GM19099 (cell line): ENCODE measurements around the gene TEX14.

Source experiments
- POLR2A ChIP-seq: IDR thresholded peaks from 3 replicates; pipeline ENCODE4 v1.6.1; 2011; ENCODE audit warnings: low read depth; ENCODE audit not compliant: insufficient read length; ENCODE audit errors: extremely low read depth

Gene TEX14

DNA sequence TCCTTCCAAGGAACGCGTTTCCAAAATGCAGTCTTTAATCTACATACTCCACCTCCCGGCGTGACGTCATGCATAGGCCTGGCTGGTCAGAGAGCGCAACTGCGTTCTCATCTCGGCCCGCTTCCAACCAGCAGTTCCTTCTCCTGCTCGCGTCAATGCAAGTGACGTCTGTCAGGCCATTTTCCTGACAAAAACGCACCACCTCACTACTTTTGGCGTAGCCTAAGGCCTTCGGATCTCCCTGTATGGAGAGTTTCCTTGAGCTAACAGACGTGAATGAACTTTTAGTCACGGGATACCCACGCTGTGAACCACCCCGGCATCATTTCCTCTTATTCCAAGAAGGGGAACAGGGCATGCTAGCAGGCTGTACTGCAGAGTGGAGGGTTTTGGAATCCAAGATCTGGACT, 25.0 kb downstream of the TEX14 start:
- TF ChIP-seq POLR2A: no peak

DNA sequence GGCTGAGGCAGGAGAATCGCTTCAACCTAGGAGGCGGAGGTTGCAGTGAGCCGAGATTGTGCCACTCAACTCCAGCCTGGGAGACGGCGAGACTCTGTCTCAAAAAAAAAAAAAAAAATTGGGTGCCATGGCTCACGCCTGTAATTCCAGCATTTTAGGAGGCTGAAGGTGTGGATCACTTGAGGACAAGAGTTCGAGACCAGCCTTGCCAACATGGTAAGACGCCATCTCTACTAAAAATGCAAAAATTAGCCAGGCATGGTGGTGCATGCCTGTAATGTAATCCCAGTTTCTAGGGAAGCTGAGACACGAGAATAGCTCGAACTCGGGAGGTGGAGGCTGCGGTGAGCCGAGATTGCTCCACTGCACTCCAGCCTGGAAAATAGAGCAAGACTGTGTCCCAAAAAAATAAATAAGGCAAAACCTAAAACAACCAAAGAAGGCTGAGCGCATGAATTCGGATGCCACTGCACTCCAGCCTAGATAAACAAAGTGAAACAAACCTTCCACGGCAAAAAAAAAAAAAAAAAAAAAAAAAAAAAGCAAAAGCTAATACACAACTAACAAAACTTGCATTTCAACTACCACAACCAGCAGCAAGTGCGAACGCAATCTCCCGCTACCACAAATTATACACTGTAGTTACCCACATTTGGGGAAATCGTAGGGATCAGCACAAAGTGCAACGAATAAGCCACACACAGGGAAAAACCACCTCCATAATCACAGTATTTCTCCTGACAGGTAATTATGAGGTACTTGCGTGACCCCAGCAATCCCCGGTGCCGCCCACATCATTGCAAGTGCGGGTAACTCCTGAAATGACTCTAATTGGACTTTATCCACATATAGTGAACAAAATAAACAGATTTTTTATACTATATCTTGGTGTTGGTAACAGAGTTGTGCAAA, 25.6 kb downstream of the TEX14 start:
- TF ChIP-seq POLR2A: no peak

DNA sequence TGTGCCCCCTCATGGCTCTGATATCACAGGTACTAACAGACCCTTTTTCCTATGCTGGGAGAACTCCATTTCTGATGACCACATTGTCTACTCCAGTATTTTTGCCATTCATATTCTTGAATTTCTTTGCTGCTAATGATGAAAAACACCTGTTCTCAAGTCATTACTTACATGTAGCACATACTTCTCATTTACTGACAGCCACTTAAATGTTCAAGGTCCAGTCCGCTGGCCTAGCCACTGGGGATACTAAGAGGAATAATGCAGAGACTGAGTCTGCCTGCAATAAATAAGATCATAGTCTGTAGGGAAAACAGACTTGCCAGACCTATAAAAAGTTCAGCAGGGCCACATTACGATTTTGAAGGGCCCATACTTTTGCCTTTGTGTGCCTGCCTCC, 27.5 kb downstream of the TEX14 start:
- no peak for TF ChIP-seq POLR2A

DNA sequence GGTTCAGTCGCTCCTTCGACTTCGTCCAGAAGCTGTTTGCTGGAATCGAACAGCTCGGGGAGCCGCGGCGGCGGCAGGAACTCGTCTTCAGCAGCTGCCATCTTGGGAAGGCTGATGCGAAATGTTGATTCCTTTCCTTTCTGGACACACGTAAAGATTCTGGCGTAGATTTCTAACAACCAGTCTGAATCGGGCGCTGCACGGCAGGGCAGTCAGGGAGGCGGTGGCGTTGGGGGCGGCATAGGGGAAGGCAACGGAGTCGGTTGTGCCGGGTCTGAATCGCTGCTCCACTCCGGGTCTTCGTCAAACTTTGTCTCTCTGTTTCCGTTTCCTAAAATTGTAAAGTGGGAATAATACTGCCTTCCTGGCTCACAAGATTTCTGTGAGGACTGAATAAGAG, 30.3 kb downstream of the TEX14 start:
- TF ChIP-seq POLR2A: no peak

DNA sequence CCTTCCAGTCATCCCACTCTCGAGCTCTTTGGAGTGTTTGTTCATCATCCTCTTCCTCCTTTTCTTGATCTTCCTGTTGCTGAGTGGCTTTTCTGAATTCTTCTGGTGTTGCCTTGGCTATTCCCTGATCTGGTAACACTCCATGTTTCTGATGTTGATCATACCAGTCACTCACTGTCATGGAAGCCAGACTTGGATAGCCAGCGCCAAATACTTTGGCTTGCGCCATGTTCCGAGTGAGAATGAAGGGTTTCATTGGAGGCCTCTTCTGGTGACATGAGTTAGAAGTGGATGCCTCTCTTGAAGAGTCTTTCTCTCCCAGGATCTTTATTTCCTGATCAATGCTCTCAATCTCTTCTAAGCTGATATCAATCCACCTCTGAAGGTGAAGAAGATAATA, 31.2 kb downstream of the TEX14 start:
- TF ChIP-seq POLR2A: no peak

DNA sequence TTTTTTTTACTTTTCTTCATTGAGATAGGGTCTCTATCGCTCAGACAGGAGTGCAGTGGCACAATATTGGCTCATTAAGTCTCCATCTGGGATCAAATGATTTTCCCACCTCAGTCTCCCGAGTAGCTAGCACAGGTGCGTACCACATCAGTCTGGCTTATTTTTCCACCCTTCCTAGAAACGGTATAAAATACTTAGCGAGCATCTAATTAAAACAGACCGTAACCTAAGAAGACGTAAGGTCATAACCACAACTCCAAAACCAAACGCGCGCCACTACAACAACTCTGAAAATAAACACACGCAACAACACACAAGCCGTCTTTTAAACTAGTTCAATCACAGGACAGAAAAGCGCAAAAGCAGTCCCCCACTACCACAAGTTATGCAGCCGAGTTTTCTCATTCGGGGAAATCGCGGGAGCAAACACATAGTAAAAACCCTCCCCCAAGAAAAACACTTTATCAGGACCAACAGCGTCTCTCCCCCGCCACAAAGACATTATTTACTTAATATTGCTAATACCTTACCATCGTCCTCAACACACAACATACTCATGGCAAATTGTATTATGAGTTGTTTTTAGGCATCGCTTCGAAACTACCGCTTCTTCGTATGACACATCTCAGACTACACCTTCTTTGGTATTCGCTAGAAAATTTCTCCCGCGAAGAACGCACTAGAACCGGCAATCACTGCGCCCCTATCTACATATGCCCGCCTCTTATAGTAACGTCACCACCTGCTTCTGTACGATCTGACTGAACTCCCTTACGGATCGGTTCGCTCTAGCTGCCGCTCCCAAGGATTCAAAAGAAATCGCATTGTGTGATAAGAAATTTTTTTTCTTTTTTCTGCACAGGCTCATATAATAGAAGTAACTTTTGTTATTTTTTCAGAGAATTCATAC, 32.8 kb downstream of the TEX14 start:
- TF ChIP-seq POLR2A: peak; percentile 100

DNA sequence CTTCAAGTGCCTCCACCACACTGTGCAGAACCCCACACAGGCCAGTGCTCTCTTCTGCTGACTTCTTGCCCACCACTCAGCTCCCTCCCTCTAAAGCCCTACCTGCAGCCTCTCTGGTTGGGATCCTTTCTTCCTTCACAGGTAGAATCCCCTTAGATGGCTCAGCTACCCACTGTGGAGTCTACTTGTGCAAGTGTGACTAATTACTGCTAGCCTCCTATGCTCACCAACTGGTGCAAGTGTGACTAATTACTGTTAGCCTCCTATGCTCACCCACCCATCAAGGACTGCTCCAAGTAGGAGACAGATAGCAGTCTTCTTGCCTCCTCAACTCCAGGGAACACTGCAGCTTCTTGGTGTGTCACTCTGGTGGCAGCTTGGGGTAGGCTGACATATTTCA, 43.6 kb downstream of the TEX14 start:
- no peak for TF ChIP-seq POLR2A

DNA sequence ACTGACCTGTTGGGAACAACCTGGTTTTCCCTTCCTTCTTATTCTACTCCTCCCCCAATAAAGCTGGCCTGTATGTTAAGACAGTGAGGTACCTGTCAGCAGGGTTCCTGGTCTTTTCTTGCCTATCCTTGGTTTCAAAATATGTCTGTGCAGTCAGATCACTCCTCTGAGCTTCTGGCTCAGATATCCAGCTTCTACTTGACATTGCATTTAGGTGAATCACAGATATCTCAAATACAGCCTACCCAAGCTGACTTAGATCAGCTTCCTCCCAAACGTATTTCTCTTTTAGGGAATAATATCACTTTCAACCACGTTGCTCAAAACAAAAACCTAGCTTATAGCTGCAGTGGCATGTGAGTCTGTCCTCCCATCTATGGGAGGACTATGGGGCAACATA, 48.7 kb downstream of the TEX14 start:
- no peak for TF ChIP-seq POLR2A

DNA sequence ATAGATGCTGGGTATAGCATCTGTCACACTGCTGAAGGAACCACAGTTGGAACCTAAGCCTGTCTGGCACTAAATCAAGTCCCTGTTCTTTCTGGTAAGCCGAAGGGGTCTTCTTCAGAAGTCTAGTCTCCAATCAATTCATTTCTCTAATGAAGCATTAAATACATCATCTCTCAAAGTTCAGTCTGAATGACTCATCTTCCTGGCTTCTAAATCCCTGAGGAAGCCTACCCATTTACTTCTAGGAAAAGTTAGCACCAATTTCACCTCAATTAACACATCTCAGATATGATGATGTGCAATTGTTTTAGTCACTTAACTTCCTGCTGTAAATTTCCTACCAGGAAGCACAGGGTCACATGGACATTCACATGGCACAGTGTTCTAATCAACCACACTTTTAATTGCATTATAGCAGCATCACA, 49.9 kb downstream of the TEX14 start:
- no peak for TF ChIP-seq POLR2A

DNA sequence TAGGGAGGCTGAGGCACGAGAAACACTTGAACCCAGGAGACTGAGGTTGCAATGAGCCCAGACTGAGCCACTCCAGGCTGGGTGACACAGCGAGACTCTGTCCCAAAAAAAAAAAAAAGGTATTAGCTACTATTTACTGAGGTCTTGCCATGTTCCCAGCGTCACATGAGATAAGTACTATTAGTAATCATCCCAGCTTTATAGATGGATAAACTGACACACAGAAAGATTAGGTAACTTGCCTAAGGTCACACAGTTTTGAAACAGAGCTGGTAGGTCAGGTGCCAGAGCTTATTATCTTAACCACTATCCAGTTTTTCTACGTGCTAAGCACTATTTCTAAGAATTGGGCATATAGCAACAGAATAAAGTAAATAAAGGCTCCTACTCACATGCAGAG, 51.6 kb downstream of the TEX14 start:
- TF ChIP-seq POLR2A: no peak

DNA sequence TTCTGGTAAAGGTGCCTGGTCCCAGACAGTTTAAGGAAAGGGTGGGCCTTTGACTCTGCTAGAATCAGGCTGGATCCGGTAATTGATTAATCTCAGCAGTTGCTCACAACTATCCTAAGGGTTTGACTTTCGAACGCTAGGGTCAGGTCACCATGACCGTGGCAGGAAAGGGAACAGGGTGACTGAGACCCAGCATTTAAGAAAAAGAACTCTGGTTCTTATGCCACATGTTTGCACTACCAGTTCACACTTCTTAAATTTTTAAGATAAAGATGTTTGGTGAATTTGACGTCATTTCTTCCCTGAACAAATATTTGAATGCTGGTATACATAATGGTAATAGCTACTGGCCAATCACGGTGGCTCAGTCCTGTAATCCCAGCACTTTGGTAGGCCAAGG, 52.2 kb downstream of the TEX14 start:
- no peak for TF ChIP-seq POLR2A

DNA sequence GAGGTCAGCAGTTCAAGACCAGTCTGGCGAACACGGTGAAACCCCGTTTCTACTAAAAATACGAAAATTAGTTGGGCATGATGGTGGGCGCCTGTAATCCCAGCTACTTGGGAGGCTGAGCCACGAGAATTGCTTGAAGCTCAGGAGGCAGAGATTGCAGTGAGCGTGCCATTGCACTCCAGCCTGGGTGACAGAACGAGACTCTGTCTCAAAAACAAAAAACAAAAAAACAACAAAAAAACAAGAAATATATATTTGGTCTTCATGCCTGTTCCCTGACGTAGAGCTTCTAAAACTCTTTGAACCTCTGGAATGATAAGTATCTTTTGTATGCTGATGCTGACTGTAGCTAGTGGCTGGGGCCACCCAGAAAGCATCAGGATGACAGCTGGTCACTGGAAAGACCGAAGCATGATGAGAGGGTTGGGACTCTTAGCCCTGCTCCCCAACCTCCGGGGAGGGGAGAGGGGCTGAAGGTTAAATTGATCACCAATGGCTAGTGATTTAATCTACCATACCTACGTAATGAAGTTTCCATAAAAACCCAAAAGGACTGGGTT, 54.8 kb downstream of the TEX14 start:
- no peak for TF ChIP-seq POLR2A

DNA sequence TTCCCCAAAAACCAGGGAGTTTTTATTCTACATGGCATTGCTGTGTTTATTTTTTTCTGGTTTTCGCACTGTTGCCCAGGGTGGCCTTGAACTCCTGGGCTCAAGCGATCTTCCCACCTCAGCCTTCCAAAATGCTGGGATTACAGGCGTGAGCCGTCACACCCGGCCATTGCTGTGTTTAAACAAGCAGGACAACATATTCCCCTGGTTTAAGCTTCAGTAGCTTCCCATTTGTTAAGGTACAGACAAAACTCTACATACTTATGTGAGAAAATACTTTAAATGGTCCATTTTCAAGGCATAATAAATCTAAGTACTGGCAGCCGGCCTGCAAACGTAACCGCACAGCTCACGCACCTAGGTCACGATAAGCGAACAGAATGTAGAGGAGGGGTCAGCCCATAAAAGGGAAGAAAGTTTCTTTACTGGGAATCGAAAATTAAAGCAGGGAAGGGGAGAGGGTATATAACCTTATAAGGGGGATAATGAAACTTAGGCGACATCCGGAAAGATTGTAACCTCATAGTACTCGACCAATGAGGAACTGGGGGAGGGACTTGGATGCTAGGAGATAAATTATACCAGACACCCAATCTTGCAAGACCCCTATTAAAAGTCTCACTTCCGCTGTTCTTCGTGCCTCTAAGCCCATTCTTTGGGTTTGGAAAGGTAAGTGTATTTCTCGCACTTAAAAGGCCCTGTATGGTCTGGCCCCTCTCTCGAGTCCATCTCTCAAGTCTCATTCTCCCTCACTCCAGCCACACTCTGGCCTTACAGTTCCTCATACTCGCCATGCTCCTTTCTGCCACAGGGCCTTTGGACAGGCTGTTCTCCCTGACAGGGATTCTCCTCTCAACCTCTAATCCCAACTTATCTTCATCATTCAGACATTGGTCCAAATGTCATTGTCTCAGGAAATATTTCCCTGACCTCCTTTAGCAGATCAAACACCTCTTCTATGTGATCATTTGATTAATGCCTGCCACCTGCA, 59.2 kb downstream of the TEX14 start:
- TF ChIP-seq POLR2A: no peak

DNA sequence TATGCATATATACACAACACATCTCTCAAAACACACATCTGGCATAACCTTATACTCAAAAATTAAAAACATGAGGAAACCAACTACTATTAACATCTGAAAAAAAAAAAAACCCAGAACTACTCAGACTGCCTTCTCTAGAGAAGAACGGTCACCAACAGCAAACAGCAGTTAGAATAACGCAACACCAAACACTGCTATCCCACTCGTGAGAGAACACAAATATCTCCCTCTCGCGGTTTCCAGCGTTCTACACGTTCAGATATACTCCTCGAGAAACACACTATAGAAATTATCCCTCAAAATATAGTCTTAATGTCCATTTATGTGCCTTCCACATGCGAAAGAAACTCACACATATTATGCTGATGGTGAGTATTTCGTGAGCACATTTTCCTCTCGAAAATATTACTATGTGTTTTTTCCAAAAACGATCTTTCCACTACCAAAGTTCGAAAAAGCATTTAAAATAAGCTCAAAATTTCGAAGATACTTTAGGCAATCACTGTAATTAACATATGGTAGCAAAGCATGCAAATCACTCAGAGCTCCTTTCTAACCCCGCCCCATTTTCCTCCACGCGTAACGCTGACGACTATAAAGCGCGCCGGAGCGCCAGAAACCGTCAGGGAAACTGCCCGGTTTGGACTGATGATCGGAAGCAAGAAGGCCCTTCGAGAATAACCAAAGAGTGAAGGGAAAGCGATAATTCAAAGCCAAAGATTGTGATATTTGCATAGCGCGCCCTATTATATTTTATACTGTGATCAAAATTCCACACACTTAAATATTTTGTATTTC, 60.1 kb downstream of the TEX14 start:
- TF ChIP-seq POLR2A: peak; percentile 100

DNA sequence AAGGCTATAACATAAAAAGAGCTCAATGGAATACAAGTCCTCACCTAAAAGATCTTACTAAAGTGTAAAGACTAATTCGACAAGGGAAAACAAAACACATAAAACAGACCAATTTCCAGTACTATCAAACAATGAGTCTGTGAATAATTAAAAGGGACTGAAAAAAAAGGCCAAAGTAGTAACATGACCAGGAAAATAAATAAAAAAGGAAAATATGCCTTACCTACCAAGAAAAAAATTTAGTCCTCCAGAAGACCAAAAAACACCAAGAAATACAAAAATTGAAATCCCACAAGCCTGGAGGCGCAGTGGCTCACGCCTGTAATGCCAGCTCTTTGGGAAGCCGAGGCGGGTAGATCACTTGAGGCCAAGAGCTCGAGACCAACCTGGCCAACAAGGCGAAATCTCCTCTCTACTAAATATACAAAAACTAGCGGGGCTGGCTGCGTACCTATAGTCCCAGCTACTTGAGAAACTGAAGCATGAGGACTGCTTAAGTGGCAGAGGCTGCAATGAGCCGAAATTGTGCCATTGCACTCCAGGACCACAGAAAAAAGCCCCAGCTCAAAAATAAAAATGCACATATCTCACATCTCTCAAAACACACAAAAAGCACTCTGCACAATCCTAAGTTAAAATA, 60.8 kb downstream of the TEX14 start:
- no peak for TF ChIP-seq POLR2A
